SK-N-SH (cell line): Measurements from ENCODE around the gene PLAGL1. TPM values are rescaled to one million over a fixed set of nuclear protein-coding genes. Genes with fewer than 3 reads are reported as not detected.

ENCODE experiments used
- CTCF ChIA-PET: fragments of 300-600, 350-600 bp; formaldehyde crosslinking; extraction: SDS; loops from one replicate; lab custom pipeline; 2021; lab: Yijun Ruan, JAX
- POLR2A ChIA-PET: fragments of 350-600 bp; sonication (Branson Sonifier 250); formaldehyde crosslinking; extraction: SDS; loops from one replicate; lab custom pipeline; 2020; ENCODE audit warnings: antibody characterized with exemption, inconsistent platforms; lab: Yijun Ruan, JAX
- DNase-seq: peaks from one replicate; pipeline ENCODE4 v3.0.0; 2012
- H2AFZ ChIP-seq: fragments of 200-600 bp; sonication (generic); 2 replicates; pipeline ENCODE4 v1.8.1; 2016; ENCODE audit warnings: antibody characterized with exemption, mild to moderate bottlenecking, low read depth
- H3F3A ChIP-seq: fragments of 200-600 bp; sonication (generic); replicated peaks from 2 replicates; pipeline ENCODE3; 2016; ENCODE audit warnings: antibody characterized with exemption, mild to moderate bottlenecking; ENCODE audit not compliant: insufficient read depth
- H3K27ac ChIP-seq, 2 experiments: fragments of 200-500 bp in 1 of 2; fragments of 200-600 bp in 1 of 2; sonication (Bioruptor generic) in 1 of 2; sonication (generic), shearing (Covaris generic) in 1 of 2; 2 replicates each; pipeline versions ENCODE4 v1.5.1 to v1.6.1; 2014 to 2016; ENCODE audit warnings: low read depth in 2 of 2, inconsistent platforms in 1 of 2, low read length in 1 of 2, mild to moderate bottlenecking in 1 of 2, mixed read lengths in 1 of 2
- H3K27me3 ChIP-seq: fragments of 200-600 bp; sonication (generic), shearing (Covaris generic); 2 replicates; pipeline ENCODE4 v1.6.1; 2016; ENCODE audit warnings: mixed run types; ENCODE audit not compliant: insufficient read depth
- H3K36me3 ChIP-seq, 2 experiments: fragments of 200-500 bp in 1 of 2; fragments of 200-600 bp in 1 of 2; sonication (Bioruptor generic) in 1 of 2; sonication (generic) in 1 of 2; replicated peaks in 1 of 2; 2 replicates each; pipeline versions ENCODE3 to v1.5.1; 2014 to 2016; ENCODE audit warnings: low read length in 1 of 2, mild to moderate bottlenecking in 1 of 2; ENCODE audit not compliant: insufficient read depth in 2 of 2, control insufficient read depth in 1 of 2
- H3K4me1 ChIP-seq, 2 experiments: fragments of 200-500 bp in 1 of 2; fragments of 200-600 bp in 1 of 2; sonication (Bioruptor generic) in 1 of 2; sonication (generic), shearing (Covaris generic) in 1 of 2; 2 replicates each; pipeline versions ENCODE4 v1.5.1 to v1.6.1; 2014 to 2016; ENCODE audit warnings: low read depth in 1 of 2, low read length in 1 of 2, mixed run types in 1 of 2; ENCODE audit not compliant: insufficient read depth in 2 of 2, control insufficient read depth in 1 of 2
- H3K4me2 ChIP-seq: fragments of 200-600 bp; sonication (generic), shearing (Covaris generic); 2 replicates; pipeline ENCODE4 v1.6.1; 2017; ENCODE audit warnings: mixed run types
- H3K4me3 ChIP-seq, 2 experiments: fragments of 200-500 bp in 1 of 2; fragments of 200-600 bp in 1 of 2; sonication (Bioruptor generic) in 1 of 2; sonication (generic), shearing (Covaris generic) in 1 of 2; 2 replicates each; pipeline versions ENCODE4 v1.5.1 to v1.8.1; 2014 to 2016; ENCODE audit warnings: low read depth in 2 of 2, inconsistent platforms in 1 of 2, low read length in 1 of 2, mild to moderate bottlenecking in 1 of 2, mixed read lengths in 1 of 2, moderate library complexity in 1 of 2
- H3K79me2 ChIP-seq: fragments of 200-600 bp; sonication (generic); 2 replicates; pipeline ENCODE4 v1.8.1; 2017; ENCODE audit warnings: mild to moderate bottlenecking; ENCODE audit not compliant: insufficient read depth
- H3K9ac ChIP-seq: fragments of 200-600 bp; sonication (generic); 2 replicates; pipeline ENCODE4 v1.6.1; 2017; ENCODE audit warnings: mixed run types
- H3K9me2 ChIP-seq: fragments of 200-600 bp; sonication (generic); 2 replicates; pipeline ENCODE4 v1.6.1; 2017; ENCODE audit warnings: mixed run types
- H3K9me3 ChIP-seq: fragments of 200-600 bp; sonication (generic); 2 replicates; pipeline ENCODE4 v1.6.1; 2017; ENCODE audit warnings: mixed run types, mild to moderate bottlenecking, moderate library complexity
- H4K20me1 ChIP-seq: fragments of 200-600 bp; sonication (generic); 2 replicates; pipeline ENCODE4 v1.6.1; 2017; ENCODE audit warnings: mild to moderate bottlenecking, mixed run types; ENCODE audit not compliant: insufficient read depth
- CHD2 ChIP-seq: fragments of 150-350 bp; IDR thresholded peaks from 2 replicates; pipeline ENCODE4 v1.6.1; 2018; ENCODE audit warnings: low read length; ENCODE audit not compliant: partially characterized antibody
- CTCF ChIP-seq: fragments of 200-600 bp; sonication (generic); IDR thresholded peaks from 2 replicates; pipeline ENCODE4 v1.6.1; 2017; ENCODE audit warnings: antibody characterized with exemption, mild to moderate bottlenecking, moderate library complexity
- ELF1 ChIP-seq: IDR thresholded peaks from 2 replicates; pipeline ENCODE4 v1.4.0; 2012
- EZH2phosphoT487 ChIP-seq: fragments of 200-600 bp; sonication (generic); IDR thresholded peaks from 2 replicates; pipeline ENCODE4 v1.6.1; 2017; ENCODE audit warnings: low read depth, mixed run types, mild to moderate bottlenecking, antibody characterized with exemption, moderate library complexity, borderline replicate concordance
- GABPA ChIP-seq: IDR thresholded peaks from 2 replicates; pipeline ENCODE4 v1.4.0; 2012; ENCODE audit warnings: low read depth, mild to moderate bottlenecking
- MAX ChIP-seq: IDR thresholded peaks from 2 replicates; pipeline ENCODE4 v1.4.0; 2012; ENCODE audit warnings: low read depth
- MEF2A ChIP-seq: IDR thresholded peaks from 2 replicates; pipeline ENCODE4 v1.4.0; 2012; ENCODE audit warnings: low read depth, borderline replicate concordance
- NFIC ChIP-seq: IDR thresholded peaks from 2 replicates; pipeline ENCODE4 v1.4.0; 2012; ENCODE audit warnings: borderline replicate concordance
- NRF1 ChIP-seq: IDR thresholded peaks from 2 replicates; pipeline ENCODE4 v1.6.1; 2012; ENCODE audit warnings: low read depth, mild to moderate bottlenecking, low read length
- PBX3 ChIP-seq: IDR thresholded peaks from 2 replicates; pipeline ENCODE4; 2012
- POLR2AphosphoS5 ChIP-seq: IDR thresholded peaks from 2 replicates; pipeline ENCODE4 v1.6.1; 2012; ENCODE audit warnings: low read depth, low read length
- RAD21 ChIP-seq: IDR thresholded peaks from 2 replicates; pipeline ENCODE4 v1.6.1; 2012; ENCODE audit warnings: mild to moderate bottlenecking, low read length
- RCOR1 ChIP-seq: fragments of 150-350 bp; IDR thresholded peaks from 2 replicates; pipeline ENCODE4 v1.6.1; 2017; ENCODE audit warnings: antibody characterized with exemption, low read length
- REST ChIP-seq: IDR thresholded peaks from 2 replicates; pipeline ENCODE4 v1.6.1; 2012; ENCODE audit warnings: mild to moderate bottlenecking, low read depth, low read length, moderate library complexity
- RFX5 ChIP-seq: IDR thresholded peaks from 2 replicates; pipeline ENCODE4 v1.6.1; 2012; ENCODE audit warnings: mild to moderate bottlenecking, improper control_type of control experiment, low read length
- SMC3 ChIP-seq: IDR thresholded peaks from 2 replicates; pipeline ENCODE4 v1.6.1; 2012; ENCODE audit warnings: low read depth, low read length, improper control_type of control experiment
- TAF1 ChIP-seq: IDR thresholded peaks from 2 replicates; pipeline ENCODE4 v1.6.1; 2012; ENCODE audit warnings: low read depth, mild to moderate bottlenecking, low read length, moderate library complexity, borderline replicate concordance
- TCF12 ChIP-seq: IDR thresholded peaks from 2 replicates; pipeline ENCODE4 v1.4.0; 2012
- USF1 ChIP-seq: IDR thresholded peaks from 2 replicates; pipeline ENCODE4 v1.4.0; 2012; ENCODE audit warnings: low read depth, borderline replicate concordance
- ZBTB33 ChIP-seq: IDR thresholded peaks from 2 replicates; pipeline ENCODE4 v1.4.0; 2012; ENCODE audit warnings: low read depth, borderline replicate concordance
- WGBS: methylation state at CpG from one replicate; pipeline ENCODE4 v1.1.6; 2017; ENCODE audit warnings: low lambda C conversion rate; 5-methylcytosine and 5-hydroxymethylcytosine counted together
- polyA plus RNA-seq, 3 experiments: library from polyadenylated mRNA; depleted of rRNA; stranded (reverse); fragments of >200 nt; gene quantifications; 2 replicates each; pipeline ENCODE4 v1.2.3, GENCODE V29; 2012

PLAGL1 gene
- polyA plus RNA-seq, 1 of the 3 experiments (the other 2 are of a cell fraction) = 25.8 TPM

- H2AFZ ChIP-seq = no peak overlapping the region
- H3K79me2 ChIP-seq = no peaks in the 10 kb centered on the region
- no peak overlapping the region for H3K27ac ChIP-seq
- ChIA-PET POLR2A (no interaction called here), CTCF (interaction anchor here (0.6 to 2.8 kb wide), 2 partner anchors 27 to 160 kb away, joined by 3 to 11 read pairs; no protein-coding TSS in a partner anchor)
- no peaks in the 10 kb centered on the region for H3F3A ChIP-seq
- no peaks in the 10 kb centered on the region for H3K4me1 ChIP-seq
- H3K4me3 ChIP-seq = no peak overlapping the region
- no peak overlapping the region for H3K9ac ChIP-seq
- H3K36me3 ChIP-seq = no peaks in the 10 kb centered on the region
- 56% methylated on average over 5 of the region's 5 CpGs for WGBS
- no peak for DNase-seq
- no peaks in the 10 kb centered on the region for H4K20me1 ChIP-seq
- TF ChIP-seq NFIC (no peak), CHD2 (no peak), ZBTB33 (no peak), USF1 (no peak), POLR2AphosphoS5 (no peak), ELF1 (no peak), RFX5 (no peak), TAF1 (no peak), REST (no peak), MEF2A (no peak), SMC3 (no peak), MAX (no peak), PBX3 (no peak), CTCF (no peak), NRF1 (no peak), RAD21 (no peak), GABPA (no peak), TCF12 (no peak), RCOR1 (no peak), EZH2phosphoT487 (no peak)
- no peak overlapping the region for H3K4me2 ChIP-seq
- no peaks in the 10 kb centered on the region for H3K9me2 ChIP-seq
- H3K27me3 ChIP-seq = no peaks in the 10 kb centered on the region
- H3K9me3 ChIP-seq = no peaks in the 10 kb centered on the region
Measured at GRCh38 chr6:143986463-143987065, 21.5 kb downstream of the PLAGL1 start.
